Measurements from ENCODE around the gene C1QTNF4. TPM values are rescaled to one million over a fixed set of nuclear protein-coding genes. Genes with fewer than 3 reads are reported as not detected.
A peak's percentile ranks its signal among the peaks of the same experiment; 100 is the strongest.

The C1QTNF4 gene
- total RNA-seq, 4 donors from 2014 or later, result 0.68 to 7.8 (median 1.8) TPM

GRCh38 chr11:47593492-47593933 lies 698 bp downstream of the C1QTNF4 start:
- no peak for DNase-seq
- Histone ChIP-seq H3K4me3 (peak overlapping the region in 1 of 4 donors; percentile 32), H3K9me3 (no peaks in the 10 kb centered on the region), H3K27ac (no peak overlapping the region), H3K4me1 (peaks cover 0 to 20% (median 8%) of the 10 kb centered on the region in 4 donors), H3K36me3 (no peaks in the 10 kb centered on the region), H3K27me3 (peaks cover 62% of the 10 kb centered on the region)
- intact Hi-C loops (cut with DNase I; ENCODE audit: low total_unique reads), result no loop called here
- TF ChIP-seq EP300 (IDR thresholded peaks at IDR 0.05; ENCODE audit: low read depth) (no peak), POLR2AphosphoS5 (IDR thresholded peaks at IDR 0.05) (no peak), POLR2A (IDR thresholded peaks at IDR 0.05) (no peak)
- TF ChIP-seq, protein P1, sequence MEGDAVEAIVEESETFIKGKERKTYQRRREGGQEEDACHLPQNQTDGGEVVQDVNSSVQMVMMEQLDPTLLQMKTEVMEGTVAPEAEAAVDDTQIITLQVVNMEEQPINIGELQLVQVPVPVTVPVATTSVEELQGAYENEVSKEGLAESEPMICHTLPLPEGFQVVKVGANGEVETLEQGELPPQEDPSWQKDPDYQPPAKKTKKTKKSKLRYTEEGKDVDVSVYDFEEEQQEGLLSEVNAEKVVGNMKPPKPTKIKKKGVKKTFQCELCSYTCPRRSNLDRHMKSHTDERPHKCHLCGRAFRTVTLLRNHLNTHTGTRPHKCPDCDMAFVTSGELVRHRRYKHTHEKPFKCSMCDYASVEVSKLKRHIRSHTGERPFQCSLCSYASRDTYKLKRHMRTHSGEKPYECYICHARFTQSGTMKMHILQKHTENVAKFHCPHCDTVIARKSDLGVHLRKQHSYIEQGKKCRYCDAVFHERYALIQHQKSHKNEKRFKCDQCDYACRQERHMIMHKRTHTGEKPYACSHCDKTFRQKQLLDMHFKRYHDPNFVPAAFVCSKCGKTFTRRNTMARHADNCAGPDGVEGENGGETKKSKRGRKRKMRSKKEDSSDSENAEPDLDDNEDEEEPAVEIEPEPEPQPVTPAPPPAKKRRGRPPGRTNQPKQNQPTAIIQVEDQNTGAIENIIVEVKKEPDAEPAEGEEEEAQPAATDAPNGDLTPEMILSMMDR (IDR thresholded peaks at IDR 0.05), result no peak
- in situ Hi-C loops (cut with MboI; ENCODE audit: low pct_ligation_motif_present in 1 of 4, low pct_unique_long_range_greater_than_20kb in 1 of 4, low sequenced_read_pairs in 3 of 4), result no loop called here
- 18% methylated on average over 6 of the region's 6 CpGs; no CpG with 5 or more reads in 1 of the 2 donors for WGBS, 2 donors (ENCODE audit: low coverage in 1 of 2)

GRCh38 chr11:47592970-47593369 lies 1.2 kb downstream of the C1QTNF4 start:
- DNase-seq, result no peak
- Histone ChIP-seq H3K36me3 (no peaks in the 10 kb centered on the region), H3K4me1 (peaks cover 0 to 20% (median 8%) of the 10 kb centered on the region in 4 donors), H3K4me3 (no peak overlapping the region), H3K27me3 (peaks cover 62% of the 10 kb centered on the region), H3K9me3 (no peaks in the 10 kb centered on the region), H3K27ac (no peak overlapping the region)
- WGBS, 2 donors (ENCODE audit: low coverage in 1 of 2), result 59 to 83% methylated on average over 1 to 2 of the region's 2 CpGs
- in situ Hi-C loops (cut with MboI; ENCODE audit: low pct_ligation_motif_present in 1 of 4, low pct_unique_long_range_greater_than_20kb in 1 of 4, low sequenced_read_pairs in 3 of 4) (no loop called here), intact Hi-C loops (cut with DNase I; ENCODE audit: low total_unique reads) (no loop called here)
- TF ChIP-seq, protein P1 (IDR thresholded peaks at IDR 0.05), result no peak
- TF ChIP-seq EP300 (IDR thresholded peaks at IDR 0.05; ENCODE audit: low read depth) (no peak), POLR2AphosphoS5 (IDR thresholded peaks at IDR 0.05) (no peak), POLR2A (IDR thresholded peaks at IDR 0.05) (no peak)

GRCh38 chr11:47592251-47592650 lies 2.0 kb downstream of the C1QTNF4 start:
- H3K4me1 ChIP-seq, result peaks cover 0 to 20% (median 8%) of the 10 kb centered on the region in 4 donors
- H3K27me3 ChIP-seq, result peaks cover 62% of the 10 kb centered on the region
- no peak overlapping the region for H3K27ac ChIP-seq
- intact Hi-C loops (cut with DNase I; ENCODE audit: low total_unique reads) (no loop called here), in situ Hi-C loops (cut with MboI; ENCODE audit: low pct_ligation_motif_present in 1 of 4, low pct_unique_long_range_greater_than_20kb in 1 of 4, low sequenced_read_pairs in 3 of 4) (no loop called here)
- H3K36me3 ChIP-seq, result no peaks in the 10 kb centered on the region
- DNase-seq, result no peak
- no peaks in the 10 kb centered on the region for H3K9me3 ChIP-seq
- no peak for TF ChIP-seq EP300 (IDR thresholded peaks at IDR 0.05; ENCODE audit: low read depth)
- TF ChIP-seq, protein P1 (IDR thresholded peaks at IDR 0.05), result no peak
- no peak for TF ChIP-seq POLR2A (IDR thresholded peaks at IDR 0.05)
- no peak for TF ChIP-seq POLR2AphosphoS5 (IDR thresholded peaks at IDR 0.05)
- no peak overlapping the region for H3K4me3 ChIP-seq
- WGBS, 2 donors (ENCODE audit: low coverage in 1 of 2), result 59 to 71% methylated on average over 1 to 4 of the region's 4 CpGs

- TF ChIP-seq, protein P1 (IDR thresholded peaks at IDR 0.05), result no peak
- TF ChIP-seq EP300 (IDR thresholded peaks at IDR 0.05; ENCODE audit: low read depth), result no peak
- TF ChIP-seq POLR2AphosphoS5 (IDR thresholded peaks at IDR 0.05), result no peak
- TF ChIP-seq POLR2A (IDR thresholded peaks at IDR 0.05), result no peak
- peaks cover 62% of the 10 kb centered on the region for H3K27me3 ChIP-seq
- H3K36me3 ChIP-seq, result no peaks in the 10 kb centered on the region
- H3K4me1 ChIP-seq, result peaks cover 0 to 20% (median 8%) of the 10 kb centered on the region in 4 donors
- no peak for DNase-seq
- no peak overlapping the region for H3K27ac ChIP-seq
- WGBS, 2 donors (ENCODE audit: low coverage in 1 of 2), result 43 to 69% methylated on average over 5 to 7 of the region's 7 CpGs
- in situ Hi-C loops (cut with MboI; ENCODE audit: low pct_ligation_motif_present in 1 of 4, low pct_unique_long_range_greater_than_20kb in 1 of 4, low sequenced_read_pairs in 3 of 4), result no loop called here
- intact Hi-C loops (cut with DNase I; ENCODE audit: low total_unique reads), result no loop called here
- H3K4me3 ChIP-seq, result no peak overlapping the region
- H3K9me3 ChIP-seq, result no peaks in the 10 kb centered on the region
Observed at GRCh38 chr11:47591764-47592163, 2.4 kb downstream of the C1QTNF4 start.

Measured in transverse colon (tissue), 4 donors.